Renal cortex interstitium (tissue), 11 donors: ENCODE results near the gene NTRK2. TPM values are rescaled to one million over a fixed set of nuclear protein-coding genes. Genes with fewer than 3 reads are reported as not detected.

Source experiments
- DNase-seq, 11 donors: peaks; one replicate each; pipeline ENCODE4 v3.0.0-alpha.2; 2013; ENCODE audit warnings: low read depth in 9 of 11, low spot score in 4 of 11; ENCODE audit errors: extremely low read depth in 1 of 11
- polyA plus RNA-seq, 3 donors: library from polyadenylated mRNA; unstranded; fragments of 120-200 nt; gene quantifications; one replicate each; pipeline ENCODE4 v1.2.1, GENCODE V29; 2013; ENCODE audit not compliant: insufficient read length in 3 of 3

Gene NTRK2
- polyA plus RNA-seq, 3 donors = 95.7 to 134 (median 114) TPM

DNA sequence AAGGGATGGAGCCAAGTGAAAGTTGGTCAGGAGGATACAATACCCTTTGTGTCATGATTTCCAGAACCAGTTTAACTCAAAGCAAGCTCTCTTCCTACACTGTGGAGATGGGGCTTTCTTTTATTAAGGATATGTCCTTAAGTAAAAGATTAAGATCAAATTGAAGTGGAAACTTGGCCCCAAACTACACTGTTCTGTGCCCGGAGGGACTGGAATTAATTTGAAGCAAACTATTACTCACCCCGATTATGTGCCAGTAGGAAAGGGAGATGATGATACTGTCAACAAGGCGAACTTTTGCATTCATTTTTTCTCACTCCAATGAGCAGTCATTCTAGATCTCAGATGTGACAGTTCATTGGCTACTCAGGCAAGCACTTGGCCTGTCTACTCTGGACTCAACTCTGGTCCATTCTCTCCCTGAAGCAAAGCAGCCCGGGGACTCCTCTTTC is 186.7 kb downstream of the NTRK2 start:
- DNase-seq = no peak

DNA sequence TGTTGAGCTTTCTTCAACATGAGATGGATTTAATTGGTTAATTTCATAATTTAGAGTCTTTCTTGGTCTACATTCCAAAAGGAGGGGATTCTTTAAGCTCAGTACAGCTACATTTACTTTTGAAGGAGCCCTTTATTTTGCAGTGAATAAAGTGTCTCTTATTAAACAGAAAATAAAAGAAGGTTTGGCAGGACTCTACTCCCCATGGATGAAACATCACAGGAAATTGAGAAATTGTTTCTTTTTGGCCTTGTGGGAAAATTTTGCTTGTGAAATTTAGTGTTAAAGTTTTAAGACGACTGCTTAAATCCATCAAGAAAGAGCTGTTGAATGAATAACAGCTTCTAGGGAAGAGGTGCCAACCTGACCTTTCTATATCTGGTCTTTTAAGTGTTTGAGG is 187.7 kb downstream of the NTRK2 start:
- DNase-seq = no peak

DNA sequence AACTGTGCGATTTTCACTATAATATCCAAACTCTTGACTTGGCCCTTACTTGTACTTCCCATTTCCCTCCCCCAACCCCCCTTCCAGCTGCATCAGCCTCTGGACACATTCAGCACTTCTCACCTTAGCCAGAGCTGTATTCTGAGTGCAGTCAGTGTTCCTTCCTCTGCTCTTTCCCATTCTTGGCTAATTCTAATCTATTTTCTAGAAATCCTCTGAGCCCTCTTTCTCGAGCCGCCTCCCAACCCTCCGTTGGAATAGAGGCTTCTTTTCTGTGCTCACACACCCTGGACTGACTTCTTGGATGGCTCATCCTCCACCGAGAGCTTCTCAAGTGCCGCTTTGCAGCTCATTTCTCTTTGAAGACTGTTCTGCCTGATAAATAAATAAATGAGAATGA is 188.8 kb downstream of the NTRK2 start:
- no peak for DNase-seq

- no peak for DNase-seq
These were observed 191.0 kb downstream of the NTRK2 start for GRCh38 chr9:84860249-84861115.

DNA sequence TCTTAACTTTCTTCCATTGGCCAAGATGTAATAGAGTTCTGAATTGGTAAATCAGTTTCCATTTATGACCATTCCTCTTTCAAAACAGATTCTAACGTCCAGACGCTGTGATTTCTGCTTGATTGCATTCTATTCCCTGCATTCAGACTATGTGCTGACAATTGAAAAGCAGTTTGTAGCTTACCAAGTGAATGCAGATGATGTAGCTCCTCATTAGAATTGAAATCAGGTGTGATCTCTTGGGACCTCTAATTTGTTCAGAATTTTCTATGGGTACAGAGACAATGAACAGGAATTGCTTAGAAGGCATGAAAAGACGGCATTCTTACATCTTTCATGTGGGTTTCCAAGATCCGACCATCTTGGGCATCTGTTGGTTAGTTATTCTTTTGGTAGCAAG is 191.9 kb downstream of the NTRK2 start:
- no peak for DNase-seq

GRCh38 chr9:84862308-84862707 is 192.8 kb downstream of the NTRK2 start:
- no peak for DNase-seq

- DNase-seq = no peak
These were observed 193.3 kb downstream of the NTRK2 start for GRCh38 chr9:84862810-84863287.

DNA sequence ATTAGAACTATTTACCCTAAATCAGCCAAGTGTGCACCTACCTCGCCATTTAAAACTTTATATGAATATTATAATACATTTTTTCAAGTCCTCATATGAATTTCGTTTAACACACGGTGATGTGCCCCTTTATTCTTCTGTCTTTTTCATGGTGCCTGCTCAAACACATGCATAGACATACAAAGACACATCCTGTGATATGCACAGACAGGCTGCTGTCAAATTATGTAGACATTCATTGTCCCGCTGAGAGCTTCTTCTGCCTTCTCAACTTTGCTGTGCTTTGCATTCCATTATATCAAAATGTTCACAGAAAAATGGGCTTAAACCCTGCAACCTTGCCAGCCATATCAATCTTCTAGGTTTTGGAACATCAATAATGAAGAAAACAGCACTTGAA is 193.8 kb downstream of the NTRK2 start:
- no peak for DNase-seq

- no peak for DNase-seq
These were observed 197.1 kb downstream of the NTRK2 start for GRCh38 chr9:84866396-84867175.

DNA sequence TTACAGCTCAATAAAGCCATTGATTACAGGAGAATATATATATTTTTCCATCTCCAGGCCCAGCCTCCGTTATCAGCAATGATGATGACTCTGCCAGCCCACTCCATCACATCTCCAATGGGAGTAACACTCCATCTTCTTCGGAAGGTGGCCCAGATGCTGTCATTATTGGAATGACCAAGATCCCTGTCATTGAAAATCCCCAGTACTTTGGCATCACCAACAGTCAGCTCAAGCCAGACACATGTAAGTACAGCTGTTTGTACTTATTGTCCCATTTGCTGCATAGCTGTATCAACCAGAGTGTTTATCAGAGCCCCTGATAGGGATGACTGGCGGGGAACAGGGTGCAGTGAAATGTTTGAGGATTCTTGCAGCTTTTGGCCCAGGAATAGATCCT is 197.7 kb downstream of the NTRK2 start:
- no peak for DNase-seq

DNA sequence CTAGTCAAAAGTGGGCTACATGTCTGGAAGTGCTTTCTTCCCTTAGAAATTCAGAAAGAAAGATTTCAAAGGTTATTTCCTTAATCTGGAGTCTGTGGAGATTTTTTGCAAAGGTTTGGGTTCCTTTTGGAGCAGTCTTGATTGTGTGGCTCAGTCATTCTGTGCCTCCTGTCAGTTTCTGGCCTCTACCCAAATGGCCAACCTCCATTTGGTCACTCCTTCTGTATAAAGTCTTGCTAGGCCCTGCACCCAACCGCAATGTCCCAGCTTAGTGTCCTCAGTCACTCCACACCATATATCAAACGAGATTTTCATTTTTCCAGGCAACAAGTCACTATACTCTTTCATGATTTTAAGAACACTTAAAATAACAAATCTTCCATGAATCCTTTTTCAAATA is 199.6 kb downstream of the NTRK2 start:
- no peak for DNase-seq

- DNase-seq = no peak
These were observed 202.5 kb downstream of the NTRK2 start for GRCh38 chr9:84871983-84872382.

DNA sequence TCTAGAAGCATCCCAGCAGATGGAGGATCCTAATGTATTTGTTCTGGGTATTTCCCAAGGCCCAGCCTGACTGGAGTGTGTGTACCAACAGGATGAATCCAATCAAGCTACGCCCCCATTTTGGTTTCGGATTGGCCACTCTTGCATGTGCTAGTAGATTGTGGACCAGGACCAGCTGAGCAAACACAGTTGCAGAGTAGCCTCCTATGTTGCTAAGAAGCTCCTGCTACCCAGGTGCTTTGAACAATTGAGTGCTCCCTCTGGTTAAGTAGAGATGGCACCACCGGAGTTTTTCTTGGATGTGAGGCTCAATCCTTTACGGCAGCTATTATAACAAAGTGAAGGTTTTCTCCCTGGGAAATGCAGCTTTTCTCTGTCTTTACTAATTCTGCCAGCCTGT is 204.5 kb downstream of the NTRK2 start:
- no peak for DNase-seq

DNA sequence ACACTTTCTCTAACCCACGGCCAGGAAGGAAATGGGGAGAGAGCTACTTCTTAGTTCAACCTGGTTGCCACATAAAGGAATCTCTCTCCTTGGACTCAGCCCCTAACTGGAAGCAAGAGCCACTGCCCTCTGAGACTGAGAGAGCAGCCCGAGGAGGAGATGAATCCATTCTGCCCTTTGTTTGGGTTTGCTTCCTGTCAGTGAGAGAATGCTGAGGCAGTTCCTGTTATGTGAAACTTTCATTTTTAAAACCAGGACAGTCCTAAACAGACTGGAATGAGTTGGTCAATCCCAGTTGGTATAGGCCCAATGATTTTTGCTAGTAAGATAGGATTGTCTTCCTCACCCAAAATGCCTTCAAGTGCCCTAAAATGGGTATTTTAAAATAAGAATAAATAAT is 205.1 kb downstream of the NTRK2 start:
- no peak for DNase-seq

- peak in 5 of 11 donors; percentile 22 to 46 (median 43) for DNase-seq
These were observed 205.7 kb downstream of the NTRK2 start for GRCh38 chr9:84875193-84875592.

- DNase-seq = no peak
These were observed 210.1 kb downstream of the NTRK2 start for GRCh38 chr9:84879631-84880030.

GRCh38 chr9:84880835-84881234 is 211.3 kb downstream of the NTRK2 start:
- DNase-seq = peak in 2 of 11 donors; percentile 29 to 30

DNA sequence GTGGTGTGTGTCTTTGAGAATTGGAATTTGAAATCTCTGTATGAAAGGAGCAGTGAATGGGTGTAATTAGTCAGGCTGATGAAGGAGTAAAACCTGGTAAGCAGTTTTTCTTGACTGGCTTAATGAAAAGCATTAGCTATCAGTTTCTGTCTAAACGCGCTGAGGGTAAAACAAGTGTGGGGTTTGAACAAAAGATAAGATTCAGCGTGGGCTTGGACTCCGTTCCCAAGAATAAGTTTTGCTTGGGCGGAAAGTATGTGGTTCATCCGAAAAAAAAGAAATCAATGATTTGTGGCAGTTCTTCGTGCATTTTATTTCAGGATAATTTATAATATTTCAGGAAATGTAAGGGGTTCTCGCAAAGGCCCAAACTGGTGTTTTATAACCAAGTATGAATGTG is 217.3 kb downstream of the NTRK2 start:
- no peak for DNase-seq

- DNase-seq = peak in 4 of 11 donors; percentile 6 to 38 (median 34)
These were observed 222.4 kb downstream of the NTRK2 start for GRCh38 chr9:84891924-84892323.
